Skeletal muscle tissue (tissue), 4 donors: ENCODE measurements around the gene FAH. TPM values are rescaled to one million over a fixed set of nuclear protein-coding genes. Genes with fewer than 3 reads are reported as not detected.
"Not testable (repeated sequence)": the region's sequence is repeated elsewhere in the genome, so short reads cannot be mapped to it uniquely, and the experiment has no call there.

Experiments
- H3K27ac ChIP-seq: one replicate; pipeline ENCODE4 v1.7.0; 2013; ENCODE audit warnings: mild to moderate bottlenecking, low read depth, low read length, inconsistent platforms
- H3K27me3 ChIP-seq, 3 donors: one replicate each; pipeline ENCODE4 v1.7.0; 2013; ENCODE audit warnings: low read length in 3 of 3; ENCODE audit not compliant: control insufficient read depth in 3 of 3, insufficient read depth in 3 of 3
- H3K36me3 ChIP-seq, 3 donors: one replicate each; pipeline ENCODE4 v1.7.0; 2013; ENCODE audit warnings: low read length in 3 of 3; ENCODE audit not compliant: control insufficient read depth in 3 of 3, insufficient read depth in 3 of 3
- H3K4me1 ChIP-seq, 3 donors: one replicate each; pipeline ENCODE4 v1.7.0; 2013; ENCODE audit warnings: low read length in 3 of 3, mild to moderate bottlenecking in 3 of 3; ENCODE audit not compliant: control insufficient read depth in 3 of 3, insufficient read depth in 3 of 3
- H3K4me3 ChIP-seq, 3 donors: one replicate each; pipeline ENCODE4 v1.7.0; 2013; ENCODE audit warnings: low read length in 3 of 3
- H3K9ac ChIP-seq, 3 donors: one replicate each; pipeline ENCODE4 v1.7.0; 2013; ENCODE audit warnings: low read length in 3 of 3, mild to moderate bottlenecking in 3 of 3, moderate library complexity in 2 of 3, low read depth in 1 of 3
- H3K9me3 ChIP-seq, 3 donors: one replicate each; pipeline ENCODE4 v1.7.0; 2013; ENCODE audit warnings: low read length in 3 of 3; ENCODE audit not compliant: control insufficient read depth in 3 of 3
- total RNA-seq: library from RNA; depleted of rRNA; stranded (reverse); fragments of >200 nt; gene quantifications from one replicate; pipeline ENCODE4 v1.2.3, GENCODE V29; 2014
- donor health status: Osteomylitis.

Gene FAH
- total RNA-seq, 1 donor from 2014 or later = 13.6 TPM

- H3K36me3 ChIP-seq = peaks cover 0 to 12% (median 11%) of the 10 kb centered on the region in 3 donors
- no peak overlapping the region for H3K4me3 ChIP-seq
- H3K4me1 ChIP-seq = peaks cover 0 to 7% (median 0%) of the 10 kb centered on the region in 3 donors
- no peak overlapping the region for H3K9ac ChIP-seq
- no peaks in the 10 kb centered on the region for H3K27me3 ChIP-seq
- no peaks in the 10 kb centered on the region for H3K9me3 ChIP-seq
- H3K27ac ChIP-seq = no peak overlapping the region
Measured at GRCh38 chr15:80118956-80119355, 33.8 kb upstream of the FAH start.

GRCh38 chr15:80120636-80121035, 32.2 kb upstream of the FAH start:
- Histone ChIP-seq H3K27ac (no peak overlapping the region), H3K9ac (no peak overlapping the region), H3K4me1 (no peaks in the 10 kb centered on the region), H3K27me3 (no peaks in the 10 kb centered on the region), H3K4me3 (no peak overlapping the region), H3K9me3 (no peaks in the 10 kb centered on the region), H3K36me3 (peaks cover 0 to 16% (median 15%) of the 10 kb centered on the region in 3 donors)

- Histone ChIP-seq H3K4me1 (no peaks in the 10 kb centered on the region), H3K36me3 (peaks cover 0 to 19% (median 15%) of the 10 kb centered on the region in 3 donors), H3K27me3 (no peaks in the 10 kb centered on the region), H3K27ac (no peak overlapping the region), H3K9ac (no peak overlapping the region), H3K4me3 (no peak overlapping the region), H3K9me3 (no peaks in the 10 kb centered on the region)
Measured at GRCh38 chr15:80121546-80121945, 31.3 kb upstream of the FAH start.

- Histone ChIP-seq H3K36me3 (peaks cover 0 to 19% (median 15%) of the 10 kb centered on the region in 3 donors), H3K27ac (no peak overlapping the region), H3K9me3 (no peaks in the 10 kb centered on the region), H3K4me3 (no peak overlapping the region), H3K27me3 (no peaks in the 10 kb centered on the region), H3K9ac (no peak overlapping the region), H3K4me1 (no peaks in the 10 kb centered on the region)
Measured at GRCh38 chr15:80123034-80123433, 29.8 kb upstream of the FAH start.

- H3K27me3 ChIP-seq, H3K4me1 ChIP-seq, H3K9me3 ChIP-seq, H3K4me3 ChIP-seq, H3K9ac ChIP-seq, H3K27ac ChIP-seq: not testable (repeated sequence)
- H3K36me3 ChIP-seq = peaks cover 2 to 21% (median 19%) of the 10 kb centered on the region in 3 donors
Measured at GRCh38 chr15:80127253-80127652, 25.5 kb upstream of the FAH start.

- no peaks in the 10 kb centered on the region for H3K9me3 ChIP-seq
- H3K4me1 ChIP-seq = no peaks in the 10 kb centered on the region
Measured at GRCh38 chr15:80127911-80128310, 24.9 kb upstream of the FAH start.

GRCh38 chr15:80132382-80132781, 20.4 kb upstream of the FAH start:
- H3K4me3 ChIP-seq = no peak overlapping the region
- H3K9me3 ChIP-seq = no peaks in the 10 kb centered on the region
- H3K9ac ChIP-seq = no peak overlapping the region
- H3K27ac ChIP-seq = no peak overlapping the region
- H3K4me1 ChIP-seq = no peaks in the 10 kb centered on the region
- H3K36me3 ChIP-seq = peaks cover 8 to 33% (median 13%) of the 10 kb centered on the region in 3 donors
- H3K27me3 ChIP-seq = no peaks in the 10 kb centered on the region

More at GRCh38 chr15:80127911-80128310, 24.9 kb upstream of the FAH start:
- Histone ChIP-seq H3K27ac (no peak overlapping the region), H3K4me3 (no peak overlapping the region), H3K36me3 (peaks cover 2 to 25% (median 23%) of the 10 kb centered on the region in 3 donors), H3K9ac (no peak overlapping the region), H3K27me3 (no peaks in the 10 kb centered on the region)

- H3K27ac ChIP-seq = no peak overlapping the region
- H3K36me3 ChIP-seq = peaks cover 6 to 25% (median 9%) of the 10 kb centered on the region in 3 donors
- H3K9ac ChIP-seq = no peak overlapping the region
- H3K4me1 ChIP-seq = no peaks in the 10 kb centered on the region
- no peak overlapping the region for H3K4me3 ChIP-seq
- H3K27me3 ChIP-seq = no peaks in the 10 kb centered on the region
- H3K9me3 ChIP-seq = no peaks in the 10 kb centered on the region
Measured at GRCh38 chr15:80136854-80137253, 15.9 kb upstream of the FAH start.

- Histone ChIP-seq H3K4me1 (no peaks in the 10 kb centered on the region), H3K9me3 (no peaks in the 10 kb centered on the region), H3K4me3 (no peak overlapping the region), H3K36me3 (peaks cover 5 to 14% (median 6%) of the 10 kb centered on the region in 3 donors), H3K27me3 (no peaks in the 10 kb centered on the region), H3K9ac (no peak overlapping the region), H3K27ac (no peak overlapping the region)
Measured at GRCh38 chr15:80138961-80139360, 13.8 kb upstream of the FAH start.

GRCh38 chr15:80140909-80141308, 11.9 kb upstream of the FAH start:
- Histone ChIP-seq H3K27ac (no peak overlapping the region), H3K4me1 (no peaks in the 10 kb centered on the region), H3K9ac (no peak overlapping the region), H3K9me3 (no peaks in the 10 kb centered on the region), H3K36me3 (peaks cover 0 to 8% (median 6%) of the 10 kb centered on the region in 3 donors), H3K4me3 (no peak overlapping the region), H3K27me3 (no peaks in the 10 kb centered on the region)
